Stimulated activated CD4-positive, alpha-beta T cell treated with anti-CD3 and anti-CD28 coated beads, Interleukin-12 subunit alpha, Interleukin-12 subunit beta, amount 100 ng/mL, for 24 hours (primary cell): Measurements from ENCODE around the gene CEP89.
"Not testable (repeated sequence)": the region's sequence is repeated elsewhere in the genome, so short reads cannot be mapped to it uniquely, and the experiment has no call there.

ENCODE experiments used
- DNase-seq, 2 experiments: peaks; one replicate each; pipeline ENCODE4 v3.0.0-alpha.2; 2020; ENCODE audit warnings: low read depth in 2 of 2

The CEP89 gene

GRCh38 chr19:32971715-32972540, at the start of gene CEP89, which contains the start of gene FAAP24:
Gene CEP89 (minus strand): TSS chr19:32971958. CDS start chr19:32971874, 84 bp downstream.
Gene FAAP24 (plus strand): TSS chr19:32972242. CDS start chr19:32973197, 955 bp downstream.
- DNase-seq: peak; percentile 97 to 98

GRCh38 chr19:33010891-33011290, 39.1 kb upstream of the CEP89 start:
- DNase-seq: not testable (repeated sequence)

GRCh38 chr19:33008738-33009137, 37.0 kb upstream of the CEP89 start:
- DNase-seq: no peak

GRCh38 chr19:33005440-33005839, 33.7 kb upstream of the CEP89 start:
- DNase-seq: no peak

- DNase-seq: not testable (repeated sequence)
Observed at GRCh38 chr19:33003424-33004024, 31.8 kb upstream of the CEP89 start.

- DNase-seq: not testable (repeated sequence)
Observed at GRCh38 chr19:33002126-33002865, 30.5 kb upstream of the CEP89 start.

- DNase-seq: no peak
Observed at GRCh38 chr19:33000910-33001309, 29.2 kb upstream of the CEP89 start.

GRCh38 chr19:33000510-33000909, 28.8 kb upstream of the CEP89 start:
- DNase-seq: no peak

- DNase-seq: no peak
Observed at GRCh38 chr19:32998722-32999121, 27.0 kb upstream of the CEP89 start.

GRCh38 chr19:32997716-32998355, 26.1 kb upstream of the CEP89 start:
- no peak for DNase-seq

- not testable (repeated sequence) for DNase-seq
Observed at GRCh38 chr19:32997061-32997464, 25.3 kb upstream of the CEP89 start.

GRCh38 chr19:32995966-32996365, 24.2 kb upstream of the CEP89 start:
- DNase-seq: not testable (repeated sequence)

- no peak for DNase-seq
Observed at GRCh38 chr19:32988724-32989123, 17.0 kb upstream of the CEP89 start.

GRCh38 chr19:32988254-32988653, 16.5 kb upstream of the CEP89 start:
- not testable (repeated sequence) for DNase-seq

- not testable (repeated sequence) for DNase-seq
Observed at GRCh38 chr19:32982488-32982887, 10.7 kb upstream of the CEP89 start.

- DNase-seq: not testable (repeated sequence)
Observed at GRCh38 chr19:32979807-32980206, 8.0 kb upstream of the CEP89 start.

- not testable (repeated sequence) for DNase-seq
Observed at GRCh38 chr19:32977813-32978212, 6.1 kb upstream of the CEP89 start.

- DNase-seq: no peak
Observed at GRCh38 chr19:32977280-32977679, 5.5 kb upstream of the CEP89 start.

GRCh38 chr19:32976223-32976805, 4.6 kb upstream of the CEP89 start:
- peak; percentile 33 to 70 for DNase-seq

- DNase-seq: no peak
Observed at GRCh38 chr19:32971012-32971595, 654 bp downstream of the CEP89 start.

GRCh38 chr19:32969549-32969948, 2.2 kb downstream of the CEP89 start:
- DNase-seq: no peak
